Fibroblast of the aortic adventitia (primary cell): Measurements from ENCODE around the gene AP4M1. TPM values are rescaled to one million over a fixed set of nuclear protein-coding genes. Genes with fewer than 3 reads are reported as not detected.

Experiments used
- DNase-seq: peaks from one replicate; pipeline ENCODE4 v3.0.0-alpha.2; 2010; ENCODE audit warnings: low read depth
- H3K4me3 ChIP-seq: 2 replicates; pipeline ENCODE4 v1.5.1; 2011; ENCODE audit warnings: low read depth, mild to moderate bottlenecking, control low read depth, low read length, moderate library complexity
- CTCF ChIP-seq: IDR thresholded peaks from 2 replicates; pipeline ENCODE4 v1.5.1; 2011; ENCODE audit warnings: mild to moderate bottlenecking, low read length, control low read depth, inconsistent platforms; ENCODE audit not compliant: insufficient read depth
- total RNA-seq: library from RNA; depleted of rRNA; stranded (reverse); fragments of >200 nt; gene quantifications from 2 replicates; pipeline ENCODE4 v1.2.3, GENCODE V29; 2012; ENCODE audit warnings: low replicate concordance

Gene AP4M1
- total RNA-seq, 1 donor = 17.6 TPM

- H3K4me3 ChIP-seq = no peak overlapping the region
- no peak for TF ChIP-seq CTCF
- DNase-seq = no peak
These were observed 13.6 kb downstream of the AP4M1 start for GRCh38 chr7:100115026-100115425.

GRCh38 chr7:100118388-100119071 lies 17.1 kb downstream of the AP4M1 start:
- DNase-seq = no peak
- TF ChIP-seq CTCF = no peak
- H3K4me3 ChIP-seq = peak overlapping the region; percentile 78

GRCh38 chr7:100119072-100119969 lies 17.9 kb downstream of the AP4M1 start, which contains the start of the genes CNPY4 and TAF6:
Gene CNPY4 (plus strand): TSS chr7:100119634. CDS start chr7:100119745, 111 bp downstream.
Gene TAF6 (minus strand): TSS chr7:100119358. CDS start chr7:100114209, 5,149 bp downstream.
- H3K4me3 ChIP-seq = peak within 1 kb of the TSS; percentile 78
- TF ChIP-seq CTCF = peak; percentile 0
- DNase-seq = peak; percentile 98

- DNase-seq = peak; percentile 66
- H3K4me3 ChIP-seq = peak overlapping the region; percentile 78
- TF ChIP-seq CTCF = no peak
These were observed 18.7 kb downstream of the AP4M1 start for GRCh38 chr7:100119970-100120732.

GRCh38 chr7:100120733-100121036 lies 19.2 kb downstream of the AP4M1 start:
- H3K4me3 ChIP-seq = peak overlapping the region; percentile 78
- no peak for DNase-seq
- no peak for TF ChIP-seq CTCF

GRCh38 chr7:100122067-100122466 lies 20.6 kb downstream of the AP4M1 start:
- DNase-seq = no peak
- no peak overlapping the region for H3K4me3 ChIP-seq
- no peak for TF ChIP-seq CTCF
